ENCODE measurements around the gene SLC1A5.
A peak's percentile ranks its signal among the peaks of the same experiment; 100 is the strongest.

Gene SLC1A5

GRCh38 chr19:46739290-46739771, 49.1 kb downstream of the SLC1A5 start:
- DNase-seq: no peak

GRCh38 chr19:46737761-46738171, 50.6 kb downstream of the SLC1A5 start:
- DNase-seq: no peak

GRCh38 chr19:46737298-46737654, 51.1 kb downstream of the SLC1A5 start:
- no peak for DNase-seq

GRCh38 chr19:46736531-46737297, 51.7 kb downstream of the SLC1A5 start:
- DNase-seq: no peak

GRCh38 chr19:46733690-46734292, 54.6 kb downstream of the SLC1A5 start:
- no peak for DNase-seq

- no peak for DNase-seq
These were observed 55.3 kb downstream of the SLC1A5 start for GRCh38 chr19:46732966-46733689.

- no peak for DNase-seq
These were observed 56.0 kb downstream of the SLC1A5 start for GRCh38 chr19:46732172-46732938.

- DNase-seq: no peak
These were observed 56.8 kb downstream of the SLC1A5 start for GRCh38 chr19:46731584-46731983.

- DNase-seq: no peak
These were observed 57.3 kb downstream of the SLC1A5 start for GRCh38 chr19:46731007-46731501.

- DNase-seq: no peak
These were observed 57.8 kb downstream of the SLC1A5 start for GRCh38 chr19:46730595-46730994.

GRCh38 chr19:46730187-46730586, 58.2 kb downstream of the SLC1A5 start:
- no peak for DNase-seq

GRCh38 chr19:46729696-46730095, 58.7 kb downstream of the SLC1A5 start:
- DNase-seq: no peak

GRCh38 chr19:46728693-46729339, 59.6 kb downstream of the SLC1A5 start:
- DNase-seq: peak; percentile 83

- DNase-seq: no peak
These were observed 60.2 kb downstream of the SLC1A5 start for GRCh38 chr19:46728208-46728607.

- no peak for DNase-seq
These were observed 60.6 kb downstream of the SLC1A5 start for GRCh38 chr19:46727757-46728156.

- DNase-seq: no peak
These were observed 61.4 kb downstream of the SLC1A5 start for GRCh38 chr19:46726971-46727501.

GRCh38 chr19:46726551-46726950, 61.8 kb downstream of the SLC1A5 start:
- DNase-seq: no peak

GRCh38 chr19:46725859-46726393, 62.5 kb downstream of the SLC1A5 start:
- no peak for DNase-seq

GRCh38 chr19:46725036-46725820, 63.2 kb downstream of the SLC1A5 start:
- DNase-seq: no peak
